ENCODE data around the gene LDLRAD2. TPM values are rescaled to one million over a fixed set of nuclear protein-coding genes. Genes with fewer than 3 reads are reported as not detected.
"Not testable (repeated sequence)": the region's sequence is repeated elsewhere in the genome, so short reads cannot be mapped to it uniquely, and the experiment has no call there.

Gene LDLRAD2
- total RNA-seq, 1 donor from 2014 or later, result not detected

GRCh38 chr1:21823980-21824702 lies 12.1 kb downstream of the LDLRAD2 start:
- no peak for DNase-seq (ENCODE audit: low read depth, low spot score)

GRCh38 chr1:21824926-21825325 lies 12.9 kb downstream of the LDLRAD2 start:
- DNase-seq (ENCODE audit: low read depth, low spot score), result no peak

GRCh38 chr1:21825393-21825792 lies 13.3 kb downstream of the LDLRAD2 start:
- DNase-seq (ENCODE audit: low read depth, low spot score), result no peak

- not testable (repeated sequence) for DNase-seq (ENCODE audit: low read depth, low spot score)
Observed at GRCh38 chr1:21826694-21827093, 14.6 kb downstream of the LDLRAD2 start.

- DNase-seq (ENCODE audit: low read depth, low spot score), result no peak
Observed at GRCh38 chr1:21827141-21827679, 15.1 kb downstream of the LDLRAD2 start.

GRCh38 chr1:21828075-21828474 lies 16.0 kb downstream of the LDLRAD2 start:
- no peak for DNase-seq (ENCODE audit: low read depth, low spot score)

GRCh38 chr1:21828506-21829210 lies 16.6 kb downstream of the LDLRAD2 start:
- DNase-seq (ENCODE audit: low read depth, low spot score), result no peak

- no peak for DNase-seq (ENCODE audit: low read depth, low spot score)
Observed at GRCh38 chr1:21829294-21829693, 17.2 kb downstream of the LDLRAD2 start.

- DNase-seq (ENCODE audit: low read depth, low spot score), result no peak
Observed at GRCh38 chr1:21830792-21831453, 18.9 kb downstream of the LDLRAD2 start.

GRCh38 chr1:21831454-21831970 lies 19.4 kb downstream of the LDLRAD2 start:
- DNase-seq (ENCODE audit: low read depth, low spot score), result no peak

GRCh38 chr1:21833392-21833976 lies 21.4 kb downstream of the LDLRAD2 start:
- no peak for DNase-seq (ENCODE audit: low read depth, low spot score)

- DNase-seq (ENCODE audit: low read depth, low spot score), result no peak
Observed at GRCh38 chr1:21834094-21834493, 22.0 kb downstream of the LDLRAD2 start.

- DNase-seq (ENCODE audit: low read depth, low spot score), result no peak
Observed at GRCh38 chr1:21834666-21835065, 22.6 kb downstream of the LDLRAD2 start.

- no peak for DNase-seq (ENCODE audit: low read depth, low spot score)
Observed at GRCh38 chr1:21836010-21836409, 23.9 kb downstream of the LDLRAD2 start.

- DNase-seq (ENCODE audit: low read depth, low spot score), result no peak
Observed at GRCh38 chr1:21836729-21837128, 24.7 kb downstream of the LDLRAD2 start.

GRCh38 chr1:21837476-21837875 lies 25.4 kb downstream of the LDLRAD2 start:
- DNase-seq (ENCODE audit: low read depth, low spot score), result no peak

GRCh38 chr1:21838359-21839157 lies 26.5 kb downstream of the LDLRAD2 start:
- no peak for DNase-seq (ENCODE audit: low read depth, low spot score)

- DNase-seq (ENCODE audit: low read depth, low spot score), result no peak
Observed at GRCh38 chr1:21839337-21840037, 27.4 kb downstream of the LDLRAD2 start.

GRCh38 chr1:21840981-21841380 lies 28.9 kb downstream of the LDLRAD2 start:
- DNase-seq (ENCODE audit: low read depth, low spot score), result no peak

- no peak for DNase-seq (ENCODE audit: low read depth, low spot score)
Observed at GRCh38 chr1:21841852-21842466, 29.9 kb downstream of the LDLRAD2 start.

All from pulmonary artery endothelial cell (primary cell).